Measurements from ENCODE around the gene MINDY4.

GRCh38 chr7:30735631-30736030, 35.6 kb upstream of the MINDY4 start:
- TF ChIP-seq ZNF274 (IDR thresholded peaks at IDR 0.05; ENCODE audit: low read depth, low read length) (no peak), SUZ12 (IDR thresholded peaks at IDR 0.05; ENCODE audit: extremely low read depth, insufficient read depth, insufficient read length) (no peak)

Data from NT2/D1 (cell line).